ENCODE data around the gene ATE1.

- TF ChIP-seq SIX5 (IDR thresholded peaks at IDR 0.05; ENCODE audit: low read depth, low read length, severe bottlenecking): no peak
- no peak for TF ChIP-seq CTCF (IDR thresholded peaks at IDR 0.05 in 2 of 3, conservative IDR thresholded peaks at IDR 0.05 in 1 of 3; ENCODE audit: control insufficient read depth in 2 of 3, extremely low read depth in 1 of 3, insufficient read depth in 1 of 3, low read depth in 3 of 3, low read length in 3 of 3)
- no peak for TF ChIP-seq MAX (IDR thresholded peaks at IDR 0.05; ENCODE audit: low read depth, low read length)
- no peak for TF ChIP-seq JUNB (IDR thresholded peaks at IDR 0.05)
- TF ChIP-seq POLR2AphosphoS5 (IDR thresholded peaks at IDR 0.05; ENCODE audit: low read length): no peak
Observed at GRCh38 chr10:121772884-121773283, 154.9 kb downstream of the ATE1 start.

Data from GM12878 (cell line).